HG03139 (cell line): Measurements from ENCODE around the gene SLC35E4.
"Not testable (repeated sequence)": the region's sequence is repeated elsewhere in the genome, so short reads cannot be mapped to it uniquely, and the experiment has no call there.

Source experiments
- ATAC-seq: cut with Tn5 transposase; IDR thresholded peaks from one replicate; pipeline ENCODE4 v1.9.1; 2021; ENCODE audit not compliant: unreplicated experiment

SLC35E4 gene, protein sequence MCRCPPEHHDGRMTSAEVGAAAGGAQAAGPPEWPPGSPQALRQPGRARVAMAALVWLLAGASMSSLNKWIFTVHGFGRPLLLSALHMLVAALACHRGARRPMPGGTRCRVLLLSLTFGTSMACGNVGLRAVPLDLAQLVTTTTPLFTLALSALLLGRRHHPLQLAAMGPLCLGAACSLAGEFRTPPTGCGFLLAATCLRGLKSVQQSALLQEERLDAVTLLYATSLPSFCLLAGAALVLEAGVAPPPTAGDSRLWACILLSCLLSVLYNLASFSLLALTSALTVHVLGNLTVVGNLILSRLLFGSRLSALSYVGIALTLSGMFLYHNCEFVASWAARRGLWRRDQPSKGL

DNA sequence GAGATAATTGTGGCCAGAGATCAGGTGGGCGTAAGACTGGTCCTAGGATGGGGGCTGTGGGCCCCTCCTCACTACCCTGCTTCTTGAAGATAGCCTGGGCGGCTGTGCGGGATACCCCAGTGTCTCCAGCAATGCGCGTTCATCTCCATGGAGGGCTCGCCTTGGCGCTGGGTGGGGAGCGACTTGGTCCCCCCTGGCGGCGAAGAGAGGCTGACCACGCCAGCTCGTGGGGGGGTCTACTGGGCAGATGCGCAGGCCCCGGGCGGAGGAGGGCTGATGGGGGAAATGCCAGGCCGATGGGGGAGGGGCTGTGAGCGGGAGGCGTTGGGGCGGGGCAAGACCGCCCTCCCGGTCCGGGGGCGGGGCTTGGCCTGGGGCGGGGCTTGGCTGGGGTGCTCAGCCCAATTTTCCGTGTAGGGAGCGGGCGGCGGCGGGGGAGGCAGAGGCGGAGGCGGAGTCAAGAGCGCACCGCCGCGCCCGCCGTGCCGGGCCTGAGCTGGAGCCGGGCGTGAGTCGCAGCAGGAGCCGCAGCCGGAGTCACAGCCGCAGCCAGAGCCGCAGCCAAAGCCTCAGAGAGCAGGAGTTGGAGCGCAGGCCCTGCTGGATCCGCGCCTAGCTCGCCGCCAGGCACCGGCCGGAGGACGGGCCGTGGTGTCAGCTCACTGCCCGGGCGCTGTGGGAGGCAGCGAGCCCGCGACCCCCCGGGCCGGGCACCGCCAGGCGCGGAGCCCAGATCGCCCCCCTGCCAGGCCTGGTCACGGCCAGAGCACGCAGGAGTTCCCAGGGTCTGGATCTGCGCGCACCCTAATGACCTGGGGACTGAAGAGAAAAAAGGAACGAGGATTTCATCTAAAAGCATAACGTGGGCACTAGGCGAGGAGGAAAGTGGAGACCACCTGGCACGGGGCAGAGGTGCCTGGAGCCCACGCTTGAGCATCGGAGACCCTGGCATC is at the start of gene SLC35E4:
TSS of gene SLC35E4 (plus strand) at position 509 of the 953 bp plus-strand sequence. CDS start 670 bp downstream, outside the sequence.
- peak; percentile 62 for ATAC-seq

- ATAC-seq, result no peak
Observed at GRCh38 chr22:30586414-30586813, 49.2 kb upstream of the SLC35E4 start.

GRCh38 chr22:30591191-30591587 is 44.4 kb upstream of the SLC35E4 start:
- ATAC-seq, result no peak

- ATAC-seq, result peak; percentile 96
Observed at GRCh38 chr22:30591588-30592359, 43.8 kb upstream of the SLC35E4 start, which contains the start of gene PES1. Gene PES1 (minus strand): TSS chr22:30591910. CDS start chr22:30591833, 77 bp downstream.

DNA sequence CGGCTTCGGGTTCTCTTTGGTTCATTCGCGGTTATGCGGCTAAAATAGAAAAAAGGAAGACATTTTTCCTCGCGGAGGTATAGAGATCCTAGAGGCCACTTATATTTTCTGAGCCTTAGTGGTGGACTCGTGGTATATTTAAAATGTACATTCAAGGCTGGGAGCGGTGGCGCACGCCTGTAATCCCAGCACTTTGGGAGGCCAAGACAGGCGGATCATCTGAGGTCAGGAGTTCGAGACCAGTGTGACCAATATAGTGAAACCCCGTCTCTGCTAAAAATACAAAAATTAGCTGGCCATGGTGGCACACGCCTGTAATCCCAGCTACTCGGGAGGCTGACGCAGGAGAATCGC is 43.2 kb upstream of the SLC35E4 start:
- not testable (repeated sequence) for ATAC-seq

DNA sequence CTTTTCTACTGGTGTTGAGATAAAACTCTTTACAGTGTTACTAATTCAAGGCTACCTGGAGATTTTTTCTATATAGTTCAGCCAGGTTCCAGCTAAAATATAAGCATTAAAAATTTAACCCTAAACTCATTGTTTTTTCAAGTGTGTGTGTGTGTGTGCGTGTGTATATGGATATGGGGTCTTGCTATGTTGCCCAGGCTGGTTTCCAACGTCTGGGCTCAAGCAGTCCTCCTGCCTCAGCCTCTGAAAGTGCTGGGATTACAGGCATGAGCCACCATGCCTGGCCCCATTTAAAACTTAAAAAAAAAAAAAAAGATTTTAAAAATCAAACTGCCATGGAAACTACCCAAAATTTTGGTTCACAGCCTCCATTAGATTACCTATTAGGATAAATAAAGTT is 39.4 kb upstream of the SLC35E4 start:
- ATAC-seq, result no peak

DNA sequence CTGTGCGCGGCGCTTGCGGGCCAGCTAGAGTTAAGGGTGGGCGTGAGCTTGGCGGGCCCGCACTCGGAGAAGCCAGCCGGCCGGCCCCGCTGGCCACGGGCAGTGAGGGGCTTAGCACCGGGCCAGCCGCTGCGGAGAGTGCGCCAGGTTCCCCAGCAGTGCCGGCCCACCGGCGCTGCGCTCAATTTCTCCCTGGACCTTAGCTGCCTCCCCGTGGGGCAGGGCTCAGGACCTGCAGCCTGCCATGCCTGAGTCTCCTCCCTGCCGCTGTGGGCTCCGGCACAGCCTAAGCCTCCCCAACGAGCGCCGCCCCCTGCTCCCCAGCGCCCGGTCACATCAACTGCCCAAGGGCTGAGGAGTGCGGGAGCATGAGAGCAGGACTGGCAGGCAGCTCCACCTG is 38.7 kb upstream of the SLC35E4 start:
- ATAC-seq, result no peak

- ATAC-seq, result no peak
Observed at GRCh38 chr22:30598986-30599385, 36.6 kb upstream of the SLC35E4 start.

- no peak for ATAC-seq
Observed at GRCh38 chr22:30600921-30601320, 34.7 kb upstream of the SLC35E4 start.

- no peak for ATAC-seq
Observed at GRCh38 chr22:30601464-30601863, 34.1 kb upstream of the SLC35E4 start.

GRCh38 chr22:30602049-30602448 is 33.5 kb upstream of the SLC35E4 start:
- ATAC-seq, result no peak

DNA sequence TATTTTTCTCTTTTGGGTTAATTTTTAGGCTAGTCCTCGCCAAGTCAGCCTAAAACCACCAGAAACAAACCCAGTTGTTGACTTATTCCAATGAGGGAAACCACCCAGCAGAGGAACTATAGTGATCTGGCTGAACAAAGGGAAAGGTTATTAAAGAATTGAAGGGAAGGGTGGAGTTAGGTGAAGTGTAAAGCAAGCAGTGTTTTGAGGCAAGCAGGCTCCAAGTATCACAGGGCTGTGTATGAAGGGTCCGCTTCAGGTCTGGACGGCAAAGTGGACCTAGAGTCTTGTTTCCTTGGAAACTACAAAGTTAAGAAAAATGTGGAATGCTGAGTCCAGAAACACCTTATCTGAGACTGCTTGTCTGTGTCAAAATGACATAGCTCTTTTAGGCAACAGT is 31.8 kb upstream of the SLC35E4 start:
- no peak for ATAC-seq

DNA sequence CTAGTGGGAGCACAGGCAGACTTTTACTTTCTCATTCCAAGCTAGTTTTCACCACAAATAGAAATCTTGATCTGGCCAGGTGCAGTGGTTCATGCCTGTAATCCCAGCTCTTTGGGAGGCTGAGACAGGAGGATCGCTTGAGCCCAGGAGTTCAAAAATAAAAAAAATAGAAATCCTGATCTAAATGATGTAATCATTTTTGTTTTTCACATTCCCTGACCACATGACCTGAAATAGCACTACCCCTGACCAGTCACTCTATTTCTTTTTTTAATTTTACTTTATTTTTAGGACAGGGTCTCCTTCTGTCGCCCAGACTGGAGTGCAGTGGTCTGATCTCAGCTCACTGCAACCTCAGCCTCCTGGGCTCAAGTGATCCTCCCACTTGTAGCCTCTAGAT is 30.9 kb upstream of the SLC35E4 start:
- ATAC-seq, result no peak

DNA sequence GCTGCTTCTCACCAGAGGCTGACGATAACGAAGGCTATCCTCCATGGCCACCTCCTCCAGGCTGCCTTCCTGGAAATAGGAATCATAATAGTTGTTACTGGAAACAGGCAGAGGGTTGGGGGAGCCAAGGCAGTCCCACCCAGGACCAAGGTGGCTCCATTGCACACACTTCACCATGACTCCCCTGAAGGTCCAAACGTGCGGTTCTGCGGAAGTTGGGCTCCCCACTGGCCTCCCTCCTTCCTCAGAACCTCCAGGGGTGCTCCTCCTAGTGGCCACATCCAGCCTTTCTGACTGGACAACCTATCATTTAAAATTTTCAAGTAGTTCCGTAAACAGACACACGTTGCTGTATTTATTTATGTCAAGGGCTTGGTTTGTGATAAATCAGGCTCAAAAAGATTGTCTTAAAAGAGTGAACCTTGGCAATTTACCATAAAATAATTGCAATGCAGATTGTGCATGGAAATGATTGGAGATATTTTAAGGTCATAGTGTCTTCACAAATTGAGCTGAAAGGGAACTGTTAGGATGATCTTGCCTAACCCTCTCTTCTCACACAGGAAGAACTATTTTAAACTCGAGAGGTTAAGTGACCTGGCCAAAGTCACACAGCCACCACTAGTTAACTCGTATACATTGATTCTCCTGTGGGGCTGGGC is 30.0 kb upstream of the SLC35E4 start:
- no peak for ATAC-seq

GRCh38 chr22:30606455-30607299 is 28.9 kb upstream of the SLC35E4 start, which contains the start of gene TCN2:
Gene TCN2 (plus strand): TSS chr22:30607174. CDS start chr22:30607332, 158 bp downstream.
- ATAC-seq, result no peak

DNA sequence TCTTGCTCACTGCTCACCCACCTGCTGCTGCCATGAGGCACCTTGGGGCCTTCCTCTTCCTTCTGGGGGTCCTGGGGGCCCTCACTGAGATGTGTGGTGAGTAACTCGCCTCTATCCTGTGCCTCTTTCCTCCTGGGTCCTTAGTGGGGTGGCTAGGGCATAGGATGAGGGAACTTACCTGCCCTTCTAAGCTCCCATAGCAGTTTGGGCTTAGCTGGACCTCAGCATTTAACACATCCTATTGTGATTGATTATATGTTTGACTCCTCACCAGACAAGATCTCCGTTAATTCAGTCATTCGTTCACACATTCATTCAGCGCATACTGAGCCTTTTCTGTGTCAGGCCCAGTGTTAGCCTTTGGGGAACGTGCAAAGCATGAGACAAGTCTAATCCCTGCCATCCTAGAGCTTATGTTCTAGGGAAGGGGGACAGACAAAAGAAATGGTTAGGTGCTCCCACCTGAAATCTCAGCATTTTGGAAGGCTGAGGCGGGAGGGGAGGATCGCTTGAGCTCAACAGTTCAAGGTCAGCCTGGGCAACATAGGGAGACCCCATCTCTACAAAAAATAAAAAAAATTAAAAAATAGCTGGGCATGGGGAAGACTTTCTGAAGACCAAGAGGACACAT is 28.2 kb upstream of the SLC35E4 start:
- no peak for ATAC-seq

- ATAC-seq, result no peak
Observed at GRCh38 chr22:30607939-30608338, 27.6 kb upstream of the SLC35E4 start.

GRCh38 chr22:30609260-30610185 is 26.1 kb upstream of the SLC35E4 start:
- ATAC-seq, result no peak
